GM18498 (cell line): Measurements from ENCODE around the gene CDKN2D.
A peak's percentile ranks its signal among the peaks of the same experiment; 100 is the strongest.
"Not testable (repeated sequence)": the region's sequence is repeated elsewhere in the genome, so short reads cannot be mapped to it uniquely, and the experiment has no call there.

ENCODE experiments used
- ATAC-seq: cut with Tn5 transposase; IDR thresholded peaks from one replicate; pipeline ENCODE4 v1.9.1; 2021; ENCODE audit warnings: mild to moderate bottlenecking, moderate library complexity; ENCODE audit not compliant: unreplicated experiment

CDKN2D gene

DNA sequence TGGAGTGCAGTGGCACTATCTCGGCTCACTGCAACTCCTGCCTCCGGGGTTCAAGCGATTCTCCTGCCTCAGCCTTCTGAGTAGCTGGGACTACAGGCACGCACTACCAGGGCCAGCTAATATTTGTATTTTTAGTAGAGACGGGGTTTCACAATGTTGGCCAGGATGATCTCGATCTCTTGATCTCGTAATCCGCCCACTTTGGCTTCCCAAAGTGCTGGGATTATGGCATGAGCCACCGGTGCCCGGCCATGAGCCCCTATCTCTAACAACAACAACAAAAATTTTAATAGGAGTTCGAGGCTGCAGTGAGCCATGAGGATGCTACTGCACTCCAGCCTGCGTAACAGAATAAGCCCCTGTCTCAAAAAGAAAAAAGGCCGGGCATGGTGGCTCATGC lies 13.3 kb upstream of the CDKN2D start:
- ATAC-seq, result no peak

DNA sequence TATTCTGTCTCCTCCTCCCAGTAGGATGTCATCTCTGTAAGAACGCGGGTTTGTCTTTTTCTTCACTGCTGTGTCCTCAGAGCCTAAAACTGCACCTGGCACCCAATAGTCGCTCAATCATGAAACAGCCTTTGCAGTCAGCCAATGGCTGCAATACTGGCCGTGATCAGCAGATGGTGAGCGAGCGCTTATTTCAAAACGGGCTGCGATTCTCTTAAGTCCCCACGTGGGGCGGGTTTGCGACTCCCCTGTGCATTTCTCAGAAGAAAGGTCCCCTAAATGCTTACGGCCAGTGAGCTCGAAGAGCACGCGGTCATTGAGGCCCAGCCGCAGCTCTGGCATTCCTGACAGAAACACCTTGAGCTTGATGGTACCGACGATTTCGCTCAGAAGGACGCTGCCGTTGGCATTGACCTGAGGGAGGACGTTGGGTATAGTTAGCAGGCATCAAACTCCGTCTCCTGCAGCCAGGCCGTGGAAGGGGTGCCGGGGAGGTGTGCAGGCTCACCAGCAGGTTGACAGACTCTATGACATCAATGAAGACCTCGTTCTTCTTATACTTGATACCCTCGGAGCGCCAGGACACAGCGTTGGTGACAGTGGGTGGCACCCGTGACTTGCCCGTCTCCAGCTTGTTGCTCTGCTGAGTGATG lies 12.3 kb upstream of the CDKN2D start:
- peak; percentile 57 for ATAC-seq

DNA sequence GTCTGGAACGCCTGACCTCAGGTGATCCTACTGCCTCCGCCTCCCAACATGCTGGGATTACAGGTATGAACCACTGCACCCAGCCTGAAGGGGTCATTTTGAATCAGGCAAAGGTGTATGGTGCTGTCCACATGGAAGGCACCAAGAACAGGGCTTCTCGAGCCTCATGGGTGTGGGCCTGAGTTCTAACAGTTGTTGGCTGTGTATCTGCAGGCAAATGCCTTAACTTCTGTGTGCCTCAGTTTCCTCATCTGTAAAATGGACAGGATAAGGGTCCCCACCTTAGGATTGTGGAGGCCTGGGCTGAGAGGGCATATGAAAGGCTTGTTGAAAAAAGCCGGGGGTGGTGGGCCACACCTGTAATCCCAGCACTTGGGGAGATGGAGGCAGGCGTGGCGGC lies 9.2 kb upstream of the CDKN2D start:
- ATAC-seq, result no peak

DNA sequence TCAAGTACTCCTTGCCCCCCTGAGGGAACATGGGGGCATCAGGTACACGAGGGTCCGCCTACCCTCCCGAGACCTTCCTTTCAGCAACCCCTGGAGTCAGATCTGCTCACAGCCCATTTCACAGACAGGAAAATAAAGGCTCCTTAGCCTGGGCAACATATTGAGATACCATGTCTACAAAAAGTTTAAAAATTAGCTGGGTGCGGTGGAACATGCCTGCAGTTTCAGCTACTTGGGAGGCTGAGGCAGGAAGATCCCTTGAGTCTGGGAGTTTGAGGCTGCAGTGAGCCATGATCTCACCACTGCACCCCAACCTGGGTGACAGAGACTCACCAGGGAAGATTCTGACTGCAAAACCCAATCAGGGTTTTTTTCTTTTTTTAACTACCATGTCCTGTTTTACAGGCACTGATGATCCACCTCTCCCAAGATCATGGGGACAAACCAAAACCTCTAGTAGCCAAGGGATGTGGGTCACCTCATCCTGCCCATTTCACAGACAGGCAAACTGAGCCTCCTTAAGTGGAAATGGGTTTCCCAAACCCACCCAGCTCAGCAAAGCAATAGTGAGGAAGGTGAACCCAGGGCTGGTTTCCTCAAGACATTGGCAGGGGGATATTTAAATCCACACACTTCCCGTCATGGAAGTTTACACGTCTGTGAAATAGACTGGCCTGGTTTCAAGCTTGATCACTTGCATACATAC lies 6.4 kb upstream of the CDKN2D start:
- no peak for ATAC-seq

DNA sequence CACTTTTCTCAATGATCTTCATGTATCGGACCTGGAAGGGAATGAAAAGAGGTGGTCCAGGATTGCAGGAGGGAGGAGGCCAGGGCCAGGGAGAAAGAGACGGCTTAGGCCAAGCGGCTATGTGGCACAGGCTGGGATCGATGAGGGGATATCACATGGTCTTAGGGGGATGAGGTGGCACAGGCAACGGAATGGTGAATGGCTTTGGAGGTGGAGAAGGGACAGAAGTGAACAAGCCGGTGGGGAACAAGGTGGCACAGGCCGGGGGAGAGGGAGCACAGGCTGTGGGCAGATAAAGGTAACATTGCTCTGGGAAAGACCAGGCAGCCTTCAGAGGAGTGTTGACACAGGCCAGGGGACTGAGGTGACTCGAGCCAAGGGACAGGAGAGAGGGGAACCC lies 5.7 kb upstream of the CDKN2D start:
- ATAC-seq, result no peak

DNA sequence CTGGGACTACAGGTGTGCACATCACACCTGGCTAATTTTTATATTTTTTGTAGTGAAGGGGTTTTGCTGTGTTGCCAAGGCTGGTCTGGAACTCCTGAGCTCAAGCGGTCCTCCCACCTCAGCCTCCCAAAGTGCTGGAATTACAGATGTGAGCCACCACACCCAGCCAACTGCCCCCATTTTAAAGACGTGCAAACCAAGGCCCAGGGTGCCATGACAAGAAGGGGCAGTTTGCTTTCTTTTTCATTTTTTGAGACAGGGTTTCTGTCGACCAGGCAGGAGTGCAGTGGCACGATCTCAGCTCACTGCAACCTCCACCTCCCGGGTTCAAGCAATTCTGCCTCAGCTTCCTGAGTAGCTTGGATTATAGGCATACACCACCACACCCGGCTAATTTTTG lies 5.0 kb upstream of the CDKN2D start:
- not testable (repeated sequence) for ATAC-seq

DNA sequence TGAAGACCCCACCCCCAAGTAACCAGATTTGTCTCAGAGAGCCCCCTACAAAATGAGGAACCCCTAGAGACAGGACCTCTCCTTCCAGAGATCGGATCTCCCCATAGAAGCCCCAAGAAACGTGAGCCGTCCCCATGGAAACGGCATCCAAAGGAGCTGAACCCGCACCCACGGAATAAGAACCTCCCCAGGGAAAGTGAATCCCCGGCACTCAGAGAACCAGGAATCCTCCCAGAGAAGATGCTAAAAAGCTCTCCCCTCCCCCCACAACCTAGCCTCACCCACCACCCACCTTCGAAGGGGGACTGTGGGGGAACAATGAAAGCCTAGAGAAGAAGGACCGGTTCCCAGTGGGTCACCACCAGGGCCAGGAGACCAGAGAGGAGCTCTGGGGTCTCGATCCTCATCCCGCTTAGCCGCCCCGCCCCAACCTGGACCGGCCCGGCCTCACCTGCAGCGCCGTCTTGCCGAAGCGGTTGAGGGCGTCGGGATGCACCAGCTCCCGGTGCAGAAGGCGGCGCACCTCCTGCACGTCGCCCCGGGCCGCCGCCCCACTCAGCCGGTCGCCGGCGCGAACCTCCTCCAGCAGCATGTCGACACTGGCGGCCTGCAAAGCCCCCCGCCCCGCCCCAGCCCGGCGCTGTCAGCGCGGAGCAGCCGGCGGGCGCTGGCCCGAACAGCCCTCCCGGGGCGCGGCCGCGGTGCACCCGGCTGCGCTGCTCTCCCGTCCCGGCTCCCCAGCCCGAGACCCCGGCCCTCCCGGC lies 535 bp downstream of the CDKN2D start:
- peak; percentile 9 for ATAC-seq

DNA sequence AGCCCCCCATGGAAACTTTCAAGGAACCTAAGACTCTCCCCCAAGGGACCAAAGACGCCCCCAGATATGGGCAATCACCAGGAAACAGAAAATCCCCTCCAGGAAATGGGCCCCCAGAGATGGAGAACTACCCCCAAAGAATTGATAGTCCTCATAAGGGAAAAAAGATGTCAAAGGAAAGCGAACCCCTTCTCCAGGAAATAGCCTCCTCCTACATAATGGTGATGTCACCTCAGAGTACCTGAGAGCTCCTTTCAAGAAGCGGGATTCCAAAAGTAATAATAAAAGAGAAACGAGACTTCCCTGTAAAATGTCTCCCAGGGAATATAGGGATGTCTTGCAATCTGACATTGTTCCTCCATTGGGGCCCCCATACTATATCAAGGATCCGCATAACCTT lies 1.1 kb downstream of the CDKN2D start:
- ATAC-seq, result no peak

DNA sequence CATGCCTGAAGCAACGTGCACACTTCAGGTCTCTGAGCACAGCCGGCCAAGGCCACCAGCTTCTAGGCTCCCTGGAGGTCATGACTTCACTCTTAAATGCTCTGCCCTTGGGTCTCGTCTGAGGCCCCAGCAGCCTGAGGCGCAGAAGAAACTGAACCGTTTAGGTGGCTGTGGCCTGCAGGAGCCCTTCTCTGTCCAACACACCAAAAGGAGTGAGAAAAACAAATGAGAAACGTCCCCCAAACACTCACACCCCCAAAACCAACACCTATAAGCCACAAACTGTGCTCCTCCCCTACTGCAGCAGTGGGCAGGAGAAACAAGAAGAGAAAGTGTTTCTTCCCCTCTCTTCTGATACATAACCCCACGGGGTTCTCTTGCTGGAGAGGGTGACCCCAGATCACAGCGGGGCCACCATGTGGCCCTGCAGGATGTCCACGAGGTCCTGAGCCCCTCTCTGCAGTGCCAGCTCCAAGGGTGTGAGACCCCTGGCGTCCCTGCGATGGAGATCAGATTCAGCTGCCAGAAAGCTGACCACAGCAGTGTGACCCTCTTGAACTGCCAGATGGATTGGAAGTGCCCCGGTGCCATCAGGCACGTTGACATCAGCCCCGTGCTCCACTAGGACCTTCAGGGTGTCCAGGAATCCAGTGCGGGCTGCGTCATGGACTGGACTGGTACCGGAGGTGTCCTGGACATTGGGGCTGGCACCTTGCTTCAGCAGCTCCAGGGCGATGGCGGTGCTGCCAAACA lies 1.9 kb downstream of the CDKN2D start:
- no peak for ATAC-seq

DNA sequence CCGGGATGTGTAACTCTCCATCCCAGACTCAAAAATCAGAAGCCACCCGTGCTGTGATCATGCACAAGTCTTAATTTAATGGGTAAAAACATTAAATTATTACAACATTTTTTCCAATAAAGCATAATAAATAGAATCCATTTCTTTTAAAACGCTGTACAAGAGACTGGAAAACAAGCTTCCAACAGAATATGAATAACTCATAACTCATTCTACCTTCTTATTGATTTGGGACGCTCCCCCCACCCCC lies 2.4 kb downstream of the CDKN2D start:
- ATAC-seq, result no peak

DNA sequence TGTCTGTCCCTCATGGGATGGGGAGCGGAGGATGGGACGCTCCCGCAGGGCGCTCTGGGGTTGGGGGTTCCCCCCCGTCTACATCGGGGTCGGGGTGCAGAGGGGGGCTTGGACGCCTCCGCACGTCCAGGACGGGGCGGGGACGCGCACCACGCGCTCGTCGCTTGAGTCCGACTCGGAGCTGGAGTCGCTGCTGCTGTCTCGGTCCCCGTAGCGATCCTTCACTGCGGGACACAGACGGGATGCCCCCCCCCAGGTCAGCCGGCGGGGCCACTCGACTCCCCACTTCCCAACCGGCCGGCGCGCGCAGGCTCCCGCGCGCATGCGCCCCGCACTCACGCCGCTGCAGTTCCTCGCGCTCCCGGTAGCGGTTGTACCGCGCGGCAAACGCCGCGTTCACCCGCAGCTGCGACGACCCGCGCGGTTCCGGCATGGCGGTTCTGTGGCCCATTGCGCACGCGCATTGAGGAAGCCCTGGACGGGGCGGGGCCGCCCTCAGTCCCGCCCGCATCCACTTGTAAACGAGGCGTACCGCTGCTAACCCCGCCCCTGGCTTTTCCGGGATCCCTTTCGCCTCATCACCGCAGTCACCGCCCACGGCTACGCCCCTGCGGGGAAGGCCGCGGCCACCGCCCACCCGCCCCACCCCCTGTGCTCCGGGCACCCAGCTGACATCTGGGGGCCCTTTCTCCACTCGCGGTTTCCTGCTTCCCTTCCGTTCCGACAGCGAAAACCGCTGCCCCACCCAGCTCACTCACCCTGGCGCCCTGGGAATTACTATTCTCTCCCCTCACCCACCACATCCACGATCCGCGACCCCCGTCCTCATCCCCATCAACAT lies 3.0 kb downstream of the CDKN2D start, which contains the start of gene KRI1:
TSS of gene KRI1 (minus strand) at position 444 of the 841 bp plus-strand sequence. CDS start at position 433, 11 bp downstream.
- ATAC-seq, result peak; percentile 47

DNA sequence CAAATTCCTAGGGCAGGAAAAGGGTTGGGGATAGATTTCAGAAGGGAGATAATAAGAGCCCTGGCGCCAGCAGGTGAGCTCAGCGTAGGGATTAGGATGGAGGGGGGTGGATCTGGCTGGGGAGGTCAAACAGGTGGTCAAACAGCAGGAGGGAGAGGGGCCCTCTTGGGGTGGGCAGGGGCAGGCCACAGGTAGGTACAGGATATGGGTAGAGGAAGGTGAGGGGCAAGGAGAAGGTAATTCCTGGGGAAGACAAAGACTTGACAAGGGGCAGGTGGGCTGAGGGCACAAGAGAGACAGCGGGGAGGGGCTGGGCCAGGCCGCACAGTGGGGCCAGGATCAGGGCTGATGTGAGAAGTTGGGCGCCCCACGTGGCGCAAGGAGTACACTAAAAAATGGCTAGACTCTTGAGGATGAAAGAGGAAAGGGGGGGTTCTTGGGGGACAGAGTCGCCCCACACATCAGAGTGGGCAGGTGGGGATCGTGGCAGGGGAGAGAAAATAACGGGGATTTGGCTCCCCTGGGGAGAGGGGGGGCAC lies 3.7 kb downstream of the CDKN2D start:
- no peak for ATAC-seq

DNA sequence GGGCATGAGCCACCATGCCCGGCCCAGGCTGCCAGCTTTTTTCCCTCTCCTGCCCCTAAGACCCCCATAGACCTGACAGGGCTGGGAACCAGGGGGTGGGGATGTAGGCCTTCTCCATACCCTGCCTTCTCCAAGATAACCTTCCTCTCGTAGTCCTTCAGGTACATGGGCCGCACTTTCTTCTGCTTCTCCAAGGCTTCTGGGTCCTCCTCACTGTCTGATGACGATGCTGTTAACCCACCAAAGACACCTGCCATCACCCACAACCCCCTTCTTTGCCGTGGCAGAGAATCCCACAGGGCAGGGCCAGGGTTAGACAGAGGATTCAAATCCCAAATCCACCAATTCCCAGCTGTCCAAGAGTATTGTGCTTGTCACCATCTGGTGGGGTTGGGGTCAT lies 6.2 kb downstream of the CDKN2D start:
- ATAC-seq, result no peak

DNA sequence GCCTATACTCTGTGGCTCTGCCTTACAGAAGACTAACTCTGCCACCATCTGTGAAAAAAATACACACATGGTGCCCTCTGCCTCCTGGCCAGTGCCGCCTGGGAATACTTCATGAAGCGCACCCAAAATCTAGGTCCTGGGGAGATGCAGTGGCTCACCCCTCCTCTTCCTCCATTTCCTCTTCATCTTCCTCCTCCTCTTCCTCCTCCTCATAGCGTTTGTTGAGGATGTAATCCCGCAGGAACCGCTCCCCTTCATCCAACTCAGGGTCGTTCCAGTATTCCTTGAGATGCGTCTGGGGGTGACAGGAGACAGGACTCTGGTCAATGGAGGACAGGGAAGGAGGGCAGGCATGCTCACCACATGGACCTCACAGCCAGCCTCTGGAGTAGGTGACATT lies 8.6 kb downstream of the CDKN2D start:
- no peak for ATAC-seq

DNA sequence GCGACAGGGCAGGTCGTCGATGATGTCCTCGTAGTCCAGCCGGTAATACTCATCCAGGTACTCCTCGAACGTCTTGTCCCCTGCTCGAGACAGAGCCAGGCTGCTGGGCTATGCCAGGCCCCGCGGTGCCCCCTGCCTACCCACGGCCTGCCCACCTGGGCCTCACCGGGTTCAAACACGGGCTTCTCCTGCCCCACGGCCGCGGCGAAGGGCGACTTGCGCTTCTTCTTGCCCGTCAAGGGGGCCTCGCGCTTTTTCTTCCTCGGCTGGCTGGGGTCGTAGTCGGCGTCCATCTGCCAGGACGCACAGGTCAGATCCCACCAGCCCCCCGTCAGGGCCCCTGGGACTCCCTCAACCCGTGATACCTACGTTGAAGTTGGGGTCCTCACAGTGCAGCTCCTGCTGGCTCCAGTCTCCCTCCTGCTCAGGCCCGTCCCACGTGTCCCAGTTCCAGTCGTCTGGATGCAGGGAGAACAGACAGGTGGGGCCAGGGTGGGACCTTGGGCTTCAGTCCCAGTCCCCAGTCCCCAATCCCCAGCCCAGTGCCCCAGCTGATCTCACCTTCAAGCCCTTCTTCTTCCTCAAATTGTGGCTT lies 11.1 kb downstream of the CDKN2D start:
- ATAC-seq, result no peak

DNA sequence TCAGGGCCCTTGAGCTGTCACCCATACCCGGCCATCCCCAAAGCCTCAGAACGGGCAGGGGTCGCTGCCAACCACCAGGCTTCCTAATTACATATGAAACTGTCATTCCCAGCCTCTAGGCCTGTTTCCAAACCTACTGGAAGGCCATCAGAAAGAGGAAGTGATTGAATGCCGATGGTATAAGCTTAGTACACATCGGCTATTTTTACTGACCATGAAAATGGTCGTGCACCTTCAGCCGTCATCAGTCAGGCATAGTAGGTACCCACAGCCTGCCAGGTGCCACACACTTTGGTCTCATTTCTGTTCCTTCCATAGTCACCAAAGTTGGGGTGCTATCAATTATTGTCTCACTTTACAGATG lies 13.2 kb downstream of the CDKN2D start:
- ATAC-seq, result no peak

DNA sequence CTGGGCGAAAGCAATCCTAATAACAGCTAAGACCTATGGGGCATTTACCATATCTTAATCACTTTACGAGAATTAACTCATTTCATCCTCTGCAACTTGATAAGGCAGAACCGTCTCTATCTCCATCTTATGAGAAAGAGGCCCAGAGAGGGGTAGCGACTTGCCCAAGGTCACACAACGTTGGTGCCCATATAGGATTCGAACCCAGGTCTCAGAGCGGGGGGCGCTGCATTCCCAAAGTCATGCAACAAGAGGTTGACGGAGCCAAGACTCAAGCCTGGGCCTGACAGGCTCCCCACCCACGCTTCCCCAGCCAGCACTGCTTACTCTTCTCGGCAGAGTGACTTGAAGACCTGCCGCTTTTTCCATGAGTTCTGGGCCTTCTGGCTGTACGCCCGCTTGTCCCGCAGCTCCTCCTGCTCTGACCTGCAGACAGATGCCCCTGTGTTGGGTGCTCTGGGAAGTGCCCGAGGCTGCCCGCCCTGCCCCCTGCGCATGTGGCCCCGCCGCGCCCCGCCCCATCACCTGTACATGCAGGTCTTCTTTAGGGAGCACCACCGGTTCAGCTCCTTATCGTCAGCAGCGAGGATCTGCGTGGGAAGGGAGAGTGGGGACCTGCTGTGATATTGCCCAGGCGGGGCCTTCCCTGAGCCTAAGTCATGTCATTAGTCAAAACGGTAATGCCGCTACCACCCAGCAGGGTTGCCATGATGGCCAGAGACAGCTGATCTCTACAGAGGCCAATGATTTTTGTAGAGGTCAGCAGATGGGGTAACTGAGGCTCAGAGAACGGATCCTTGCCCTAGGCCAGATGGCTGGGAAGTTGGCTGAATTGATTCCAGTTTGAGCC lies 13.8 kb downstream of the CDKN2D start:
- no peak for ATAC-seq

DNA sequence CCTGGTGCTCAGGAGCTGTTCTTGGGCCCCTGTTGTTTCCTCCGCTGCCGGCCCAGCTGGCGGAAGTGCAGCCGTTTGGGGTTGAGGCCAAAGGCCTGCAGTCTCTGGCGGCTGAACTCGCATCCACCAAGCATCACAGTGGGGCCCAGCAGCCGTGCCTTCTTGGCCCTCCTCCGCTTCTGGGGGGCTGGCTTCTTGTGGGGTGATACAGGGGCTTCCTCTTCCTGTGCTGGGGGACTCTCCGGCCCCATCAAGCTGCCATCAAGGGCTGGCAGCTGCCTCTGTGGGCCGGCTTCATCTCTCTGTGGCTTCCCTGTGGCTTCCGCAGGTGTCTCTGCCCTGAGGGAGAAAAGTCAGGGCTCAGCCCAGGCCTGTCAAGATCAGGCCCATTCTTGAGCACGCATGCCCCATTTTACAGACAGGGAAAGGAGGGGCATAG lies 14.8 kb downstream of the CDKN2D start:
- no peak for ATAC-seq

DNA sequence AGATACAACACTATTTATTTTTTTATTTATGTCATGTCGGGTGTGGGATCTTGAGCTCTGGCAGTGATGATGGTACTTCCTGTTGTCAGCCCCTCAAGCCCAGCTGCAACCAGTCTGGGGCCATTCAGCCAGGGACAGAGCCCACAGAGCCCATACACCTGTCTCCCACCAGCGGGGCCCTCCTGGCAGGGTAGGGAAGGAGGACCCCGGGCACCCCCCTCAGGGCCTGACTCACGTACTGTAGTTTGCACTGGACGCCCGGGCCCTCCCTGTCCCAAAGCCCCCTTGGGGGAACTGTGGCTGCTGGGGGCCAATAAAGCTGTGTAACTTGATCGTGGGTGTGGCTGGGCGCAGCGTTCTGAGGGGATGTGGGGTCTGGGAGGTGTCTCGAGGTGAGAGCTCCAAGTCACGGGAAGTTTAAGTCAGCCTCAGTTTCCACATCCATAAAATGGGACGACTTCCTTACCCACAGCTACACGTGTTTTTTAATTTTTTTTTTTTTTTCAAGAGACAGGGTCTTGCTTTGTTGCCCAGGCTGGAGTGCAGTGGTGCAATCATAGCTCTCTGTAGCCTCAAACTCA lies 15.6 kb downstream of the CDKN2D start:
- ATAC-seq, result no peak
